Epithelial cell of esophagus (primary cell): ENCODE measurements around the gene DPEP2NB.
"Not testable (repeated sequence)": the region's sequence is repeated elsewhere in the genome, so short reads cannot be mapped to it uniquely, and the experiment has no call there.

Source experiments
- DNase-seq: peaks from one replicate; pipeline ENCODE4 v3.0.0; 2010; ENCODE audit warnings: low read depth
- H3K4me3 ChIP-seq: 2 replicates; pipeline ENCODE4 v1.5.1; 2011; ENCODE audit warnings: mild to moderate bottlenecking, low read length, control low read depth
- TF ChIP-seq, protein P1 (sequence below): IDR thresholded peaks from 2 replicates; pipeline ENCODE4 v1.5.1; 2011; ENCODE audit warnings: low read depth, mild to moderate bottlenecking, low read length, control low read depth, inconsistent platforms; ENCODE audit not compliant: insufficient read depth; ENCODE audit errors: missing control alignments

Gene DPEP2NB

DNA sequence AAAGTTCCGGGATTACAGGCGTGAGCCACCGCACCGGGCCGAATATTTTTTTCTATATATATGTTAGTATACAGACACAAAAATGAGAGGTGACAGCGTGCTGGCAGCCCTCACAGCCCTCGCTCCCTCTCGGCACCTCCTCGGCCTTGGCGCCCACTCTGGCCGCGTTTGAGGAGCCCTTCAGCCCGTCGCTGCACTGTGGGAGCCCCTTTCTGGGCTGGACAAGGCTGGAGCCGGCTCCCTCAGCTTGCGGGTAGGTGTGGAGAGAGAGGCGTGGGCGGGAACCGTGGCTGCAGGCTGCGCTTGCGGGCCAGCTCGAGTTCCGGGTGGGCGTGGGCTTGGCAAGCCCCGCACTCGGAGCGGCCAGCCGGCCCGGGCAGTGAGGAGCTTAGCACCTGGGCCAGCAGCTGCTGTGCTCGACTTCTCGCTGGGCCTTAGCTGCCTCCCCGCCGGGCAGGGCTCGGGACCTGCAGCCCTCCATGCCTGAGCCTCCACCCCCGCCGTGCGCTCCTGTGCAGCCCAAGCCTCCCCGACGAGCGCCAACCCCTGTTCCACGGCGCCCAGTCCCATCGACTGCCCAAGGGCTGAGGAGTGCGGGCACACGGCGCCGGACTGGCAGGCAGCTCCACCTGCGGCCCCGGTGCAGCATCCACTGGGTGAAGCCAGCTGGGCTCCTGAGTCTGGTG lies 33.6 kb downstream of the DPEP2NB start:
- no peak overlapping the region for H3K4me3 ChIP-seq
- TF ChIP-seq, protein P1, sequence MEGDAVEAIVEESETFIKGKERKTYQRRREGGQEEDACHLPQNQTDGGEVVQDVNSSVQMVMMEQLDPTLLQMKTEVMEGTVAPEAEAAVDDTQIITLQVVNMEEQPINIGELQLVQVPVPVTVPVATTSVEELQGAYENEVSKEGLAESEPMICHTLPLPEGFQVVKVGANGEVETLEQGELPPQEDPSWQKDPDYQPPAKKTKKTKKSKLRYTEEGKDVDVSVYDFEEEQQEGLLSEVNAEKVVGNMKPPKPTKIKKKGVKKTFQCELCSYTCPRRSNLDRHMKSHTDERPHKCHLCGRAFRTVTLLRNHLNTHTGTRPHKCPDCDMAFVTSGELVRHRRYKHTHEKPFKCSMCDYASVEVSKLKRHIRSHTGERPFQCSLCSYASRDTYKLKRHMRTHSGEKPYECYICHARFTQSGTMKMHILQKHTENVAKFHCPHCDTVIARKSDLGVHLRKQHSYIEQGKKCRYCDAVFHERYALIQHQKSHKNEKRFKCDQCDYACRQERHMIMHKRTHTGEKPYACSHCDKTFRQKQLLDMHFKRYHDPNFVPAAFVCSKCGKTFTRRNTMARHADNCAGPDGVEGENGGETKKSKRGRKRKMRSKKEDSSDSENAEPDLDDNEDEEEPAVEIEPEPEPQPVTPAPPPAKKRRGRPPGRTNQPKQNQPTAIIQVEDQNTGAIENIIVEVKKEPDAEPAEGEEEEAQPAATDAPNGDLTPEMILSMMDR = no peak
- DNase-seq = no peak

DNA sequence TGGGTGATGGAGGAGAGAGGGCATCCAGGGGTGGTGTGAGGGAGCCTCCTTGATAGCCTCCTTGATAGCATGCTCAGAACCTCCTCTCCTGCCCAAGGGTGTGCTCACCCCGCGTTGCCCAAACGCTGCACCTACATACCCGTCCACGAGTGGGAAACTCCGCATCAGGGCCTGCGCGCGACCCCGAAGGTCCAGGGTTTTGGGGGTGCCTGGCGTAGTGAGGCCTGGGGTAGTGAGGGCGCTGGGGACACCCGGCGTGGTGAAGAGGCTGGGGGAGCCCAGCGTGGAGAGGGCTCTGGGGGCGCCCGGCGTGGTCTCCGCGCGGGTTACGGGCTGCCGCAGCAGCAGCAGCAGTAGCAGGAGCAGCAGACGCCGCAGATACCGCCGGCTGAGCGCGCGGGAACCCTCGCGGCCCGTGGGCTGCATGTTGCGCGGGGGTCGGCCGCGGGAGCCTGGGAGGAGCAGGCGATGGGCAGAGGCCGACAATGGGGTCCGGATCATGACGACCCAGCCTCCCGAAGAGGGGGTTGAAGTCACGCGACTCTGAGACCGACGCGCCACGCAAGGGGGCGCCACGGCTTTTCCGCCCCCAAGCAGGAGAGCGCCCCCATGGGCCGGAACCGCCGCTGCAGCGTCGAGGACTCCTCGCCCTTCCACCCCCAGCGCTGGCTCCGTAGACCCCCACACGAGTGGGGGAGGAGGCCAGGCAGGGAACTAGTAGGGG lies 35.6 kb downstream of the DPEP2NB start, which contains the start of gene DPEP3:
Gene DPEP3, minus strand, starts transcription at position 545 of the 724 bp plus-strand sequence. Its CDS starts 119 bp downstream, at position 426.
- H3K4me3 ChIP-seq = no peak within 1 kb of the TSS
- DNase-seq = no peak
- TF ChIP-seq, protein P1 = no peak

DNA sequence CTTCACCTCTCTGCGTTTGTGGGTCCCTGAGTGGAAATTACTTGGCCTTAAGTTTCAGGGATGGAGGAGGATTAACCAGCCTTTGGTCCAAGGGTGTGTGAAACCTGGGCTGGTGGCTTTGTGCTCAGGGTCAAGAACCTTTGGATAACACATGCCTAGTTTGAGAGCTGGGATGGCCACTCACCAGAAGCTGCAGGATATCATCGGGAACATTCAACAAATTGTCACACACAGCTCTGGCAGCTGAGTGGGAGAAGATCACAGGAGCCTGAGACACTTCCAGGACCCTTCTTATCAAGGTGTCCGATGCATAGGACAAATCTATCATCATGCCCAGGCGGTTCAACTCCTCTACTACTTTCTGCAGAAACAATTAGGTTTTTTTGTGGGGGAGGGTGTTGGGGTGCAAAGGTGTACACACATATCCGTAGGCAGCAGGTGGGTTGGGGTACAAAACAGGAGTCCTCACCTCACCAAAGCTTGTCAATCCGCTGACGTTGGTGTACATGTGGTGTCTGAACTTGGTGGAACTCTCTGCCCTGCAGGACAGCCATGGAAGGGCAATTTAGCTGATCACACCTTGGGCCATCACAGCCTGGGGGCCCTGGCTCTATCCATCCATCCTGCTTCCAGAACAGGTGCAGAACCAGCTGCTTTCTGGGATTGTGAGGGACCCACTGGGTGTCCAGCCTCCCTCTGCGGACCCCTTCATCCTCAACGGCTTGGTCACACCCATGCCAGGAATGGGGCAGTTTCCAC lies 38.1 kb downstream of the DPEP2NB start:
- TF ChIP-seq, protein P1 = no peak
- no peak for DNase-seq
- no peak overlapping the region for H3K4me3 ChIP-seq

DNA sequence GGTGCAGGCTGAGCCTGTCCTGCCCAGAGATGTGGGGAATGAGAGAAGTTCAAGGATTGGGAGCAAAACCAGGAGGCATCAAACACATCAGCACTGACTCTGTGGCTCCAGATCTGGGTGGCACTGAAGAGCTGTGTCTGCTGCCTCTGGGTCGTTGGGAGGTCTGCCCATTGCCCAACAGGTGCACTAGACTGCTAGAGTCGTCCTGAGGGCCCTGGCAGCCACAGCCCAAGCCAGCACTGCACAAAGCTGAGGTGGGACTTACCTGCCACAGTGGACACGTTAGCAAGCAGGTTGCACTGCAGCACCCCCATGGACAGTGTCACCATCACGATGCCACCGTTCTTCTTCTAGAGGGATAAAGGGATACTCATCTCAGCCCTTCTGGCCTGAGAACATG lies 38.7 kb downstream of the DPEP2NB start:
- no peak for DNase-seq
- no peak overlapping the region for H3K4me3 ChIP-seq
- TF ChIP-seq, protein P1 = no peak

DNA sequence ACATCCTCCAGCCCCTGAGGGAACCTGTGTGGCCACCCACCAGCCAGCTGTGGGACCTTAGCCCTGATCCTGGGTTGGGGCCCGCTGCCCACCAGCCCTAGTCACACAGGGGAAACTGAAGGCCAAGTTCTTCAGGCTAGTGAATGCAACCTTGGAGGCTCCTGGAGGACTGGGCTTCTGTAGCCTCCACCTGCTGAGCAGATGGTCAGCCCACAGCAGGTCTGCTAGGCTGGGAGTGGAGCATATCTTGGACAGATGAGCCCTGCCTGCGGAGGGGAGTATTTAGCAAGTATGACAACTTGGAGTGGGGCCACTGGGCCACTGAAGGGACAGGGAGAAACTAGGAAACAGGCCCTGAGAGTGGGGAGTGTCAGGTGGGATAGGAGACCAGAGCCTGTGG lies 39.5 kb downstream of the DPEP2NB start:
- H3K4me3 ChIP-seq = no peak overlapping the region
- DNase-seq = no peak
- TF ChIP-seq, protein P1 = no peak

DNA sequence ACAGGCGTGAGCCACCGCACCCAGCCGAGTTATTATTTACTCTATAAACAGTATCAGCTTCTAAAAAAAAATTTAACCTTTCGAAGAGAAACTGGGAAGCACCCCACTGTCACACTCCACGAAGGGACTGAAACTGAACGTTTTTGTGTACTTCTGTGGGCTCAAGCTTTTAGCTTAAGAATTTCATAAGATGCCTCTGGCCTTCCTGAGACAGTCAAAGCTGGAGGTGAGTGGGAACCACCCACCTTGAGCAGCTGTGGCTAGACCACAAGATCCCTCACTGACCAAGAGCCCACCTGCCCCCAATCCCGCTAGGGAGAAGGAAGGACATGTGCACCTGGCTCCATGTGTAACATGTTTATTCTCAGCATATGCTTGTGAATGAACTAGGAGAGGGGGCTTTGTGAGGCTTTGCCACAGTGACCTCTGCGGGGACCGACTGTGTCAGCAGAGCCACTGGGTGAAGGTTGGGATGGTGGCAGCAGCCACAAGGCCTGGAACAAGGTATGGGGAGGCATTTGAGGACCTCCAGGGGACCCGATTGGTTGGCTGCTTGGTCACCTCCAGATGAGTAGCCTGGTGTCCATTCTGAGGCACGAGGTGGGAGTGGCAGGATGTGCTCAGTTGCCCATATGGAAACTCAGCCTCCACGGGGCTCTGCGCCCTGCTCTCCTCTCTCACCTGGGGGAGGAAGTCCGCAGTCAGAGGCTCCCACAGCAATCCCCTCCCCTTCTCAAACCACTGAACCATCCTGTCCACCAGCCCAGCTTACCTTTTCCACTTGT lies 40.2 kb downstream of the DPEP2NB start:
- H3K4me3 ChIP-seq = no peak overlapping the region
- DNase-seq = no peak
- TF ChIP-seq, protein P1 = no peak

DNA sequence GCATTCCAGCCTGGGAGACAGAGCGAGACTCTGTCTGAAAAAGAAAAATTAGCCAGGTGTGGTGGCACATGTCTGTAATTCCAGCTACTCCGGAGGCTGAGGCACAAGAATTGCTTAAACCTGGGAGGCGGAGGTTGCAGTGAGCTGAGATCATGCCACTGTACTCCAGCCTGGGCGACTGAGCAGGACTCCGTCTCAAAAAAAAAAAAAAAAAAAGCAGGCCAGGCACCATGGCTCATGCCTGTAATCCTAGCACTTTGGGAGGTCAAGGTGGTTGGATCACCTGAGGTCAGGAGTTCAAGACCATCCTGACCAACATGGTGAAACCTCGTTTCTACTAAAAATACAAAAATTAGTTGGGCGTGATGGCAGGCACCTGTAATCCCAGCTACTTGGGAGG lies 43.4 kb downstream of the DPEP2NB start:
- H3K4me3 ChIP-seq, DNase-seq: not testable (repeated sequence)
